ENCODE results near the gene PREX1. TPM values are rescaled to one million over a fixed set of nuclear protein-coding genes. Genes with fewer than 3 reads are reported as not detected.
"Not testable (repeated sequence)": the region's sequence is repeated elsewhere in the genome, so short reads cannot be mapped to it uniquely, and the experiment has no call there.

PREX1 gene
- total RNA-seq, 1 donor from 2014 or later, result 20.4 TPM

DNA sequence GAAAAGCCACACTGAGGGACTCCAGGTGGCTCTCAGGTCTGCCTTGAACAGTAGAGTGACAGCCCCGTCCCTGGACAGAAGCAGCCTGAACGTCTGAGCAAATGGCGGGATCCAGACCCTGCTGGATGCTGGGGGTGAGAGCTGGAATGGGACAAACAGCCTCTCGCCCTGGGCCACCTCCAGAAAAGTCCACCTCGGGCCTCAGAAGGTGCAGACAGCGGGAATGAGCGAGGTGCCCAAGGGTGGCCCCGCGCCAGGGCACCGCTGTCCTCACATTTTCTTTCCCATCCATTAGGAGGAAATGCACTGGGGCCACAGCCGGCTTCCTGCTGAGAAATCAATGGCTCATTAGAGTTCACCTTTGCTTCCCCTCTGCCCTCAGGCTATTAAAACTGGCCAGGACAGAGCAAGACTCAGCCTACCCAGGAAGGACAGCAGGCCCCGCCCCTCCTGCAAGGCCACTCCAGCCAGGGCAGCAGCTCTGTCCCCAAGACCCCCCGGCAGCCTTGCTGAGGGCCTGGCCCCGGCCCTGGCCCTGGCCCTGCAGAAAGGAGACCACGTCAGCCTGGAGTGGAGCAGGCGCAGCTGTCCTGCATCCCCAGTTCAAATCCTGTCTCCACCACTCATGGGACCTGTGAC, 229.4 kb downstream of the PREX1 start:
- not testable (repeated sequence) for H3K4me1 ChIP-seq (ENCODE audit: control insufficient read depth in 3 of 3, insufficient read depth in 3 of 3, low read length in 3 of 3); H3K4me3 ChIP-seq (ENCODE audit: low read length in 3 of 3); H3K36me3 ChIP-seq (ENCODE audit: control insufficient read depth in 3 of 3, insufficient read depth in 3 of 3, low read length in 3 of 3); H3K9me3 ChIP-seq (ENCODE audit: control insufficient read depth in 3 of 3, low read length in 3 of 3); H3K27ac ChIP-seq (ENCODE audit: low read depth, low read length); H3K9ac ChIP-seq (ENCODE audit: low read depth in 1 of 3, low read length in 3 of 3)
- peaks cover 0 to 26% (median 14%) of the 10 kb centered on the region in 3 donors for H3K27me3 ChIP-seq (ENCODE audit: control insufficient read depth in 3 of 3, insufficient read depth in 3 of 3, low read length in 3 of 3)

DNA sequence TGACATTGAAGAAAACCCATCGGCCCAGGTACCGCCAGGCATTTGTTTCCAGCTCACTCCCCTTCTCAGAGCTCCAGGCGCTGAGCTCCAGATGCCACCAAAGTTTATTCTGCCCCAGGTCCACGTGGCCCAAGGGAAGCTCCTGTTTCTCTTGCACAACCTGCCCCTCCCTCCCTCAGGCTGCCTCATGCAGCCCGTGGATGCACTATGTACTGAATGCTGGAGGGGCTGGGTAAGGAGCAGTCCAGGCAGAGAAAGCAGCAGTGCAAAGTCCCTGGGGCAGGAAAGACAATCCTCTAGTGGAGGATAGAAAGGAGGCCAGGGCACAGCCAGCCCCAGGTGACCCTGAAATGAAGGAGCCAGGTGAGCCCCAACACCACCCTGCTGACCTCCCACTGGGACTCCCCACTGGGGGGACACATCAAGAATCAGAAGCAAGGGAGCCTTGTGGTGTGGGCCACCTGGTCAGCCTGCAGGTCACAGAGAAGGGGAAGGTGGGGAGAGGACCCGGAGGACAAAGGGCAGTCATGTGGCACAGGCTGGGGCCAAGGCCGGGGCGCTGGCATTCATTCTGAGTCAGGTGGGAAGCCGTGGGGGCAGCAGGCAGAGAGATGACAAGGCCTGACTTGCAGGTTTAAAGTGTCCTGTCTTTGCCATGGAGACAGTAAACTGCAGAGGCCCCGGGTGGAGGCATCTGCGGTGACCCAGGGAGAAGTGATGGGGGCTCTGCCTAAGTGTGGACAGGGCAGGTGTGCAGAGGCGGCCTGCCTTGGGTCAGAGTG, 230.1 kb downstream of the PREX1 start:
- no peaks in the 10 kb centered on the region for H3K36me3 ChIP-seq (ENCODE audit: control insufficient read depth in 3 of 3, insufficient read depth in 3 of 3, low read length in 3 of 3)
- peaks cover 0 to 3% (median 0%) of the 10 kb centered on the region in 3 donors for H3K9me3 ChIP-seq (ENCODE audit: control insufficient read depth in 3 of 3, low read length in 3 of 3)

GRCh38 chr20:48596334-48596898, 231.4 kb downstream of the PREX1 start:
- Histone ChIP-seq H3K4me1 (ENCODE audit: control insufficient read depth in 3 of 3, insufficient read depth in 3 of 3, low read length in 3 of 3) (no peaks in the 10 kb centered on the region), H3K4me3 (ENCODE audit: low read length in 3 of 3) (no peak overlapping the region), H3K36me3 (ENCODE audit: control insufficient read depth in 3 of 3, insufficient read depth in 3 of 3, low read length in 3 of 3) (no peaks in the 10 kb centered on the region), H3K27me3 (ENCODE audit: control insufficient read depth in 3 of 3, insufficient read depth in 3 of 3, low read length in 3 of 3) (peaks cover 0 to 30% (median 12%) of the 10 kb centered on the region in 3 donors), H3K27ac (ENCODE audit: low read depth, low read length) (no peak overlapping the region), H3K9ac (ENCODE audit: low read depth in 1 of 3, low read length in 3 of 3) (no peak overlapping the region), H3K9me3 (ENCODE audit: control insufficient read depth in 3 of 3, low read length in 3 of 3) (peaks cover 0 to 3% (median 0%) of the 10 kb centered on the region in 3 donors)

More for the DNA sequence above, 230.1 kb downstream of the PREX1 start:
- peaks cover 0 to 26% (median 14%) of the 10 kb centered on the region in 3 donors for H3K27me3 ChIP-seq (ENCODE audit: control insufficient read depth in 3 of 3, insufficient read depth in 3 of 3, low read length in 3 of 3)
- no peak overlapping the region for H3K9ac ChIP-seq (ENCODE audit: low read depth in 1 of 3, low read length in 3 of 3)
- no peak overlapping the region for H3K27ac ChIP-seq (ENCODE audit: low read depth, low read length)
- H3K4me3 ChIP-seq (ENCODE audit: low read length in 3 of 3), result no peak overlapping the region
- no peaks in the 10 kb centered on the region for H3K4me1 ChIP-seq (ENCODE audit: control insufficient read depth in 3 of 3, insufficient read depth in 3 of 3, low read length in 3 of 3)

DNA sequence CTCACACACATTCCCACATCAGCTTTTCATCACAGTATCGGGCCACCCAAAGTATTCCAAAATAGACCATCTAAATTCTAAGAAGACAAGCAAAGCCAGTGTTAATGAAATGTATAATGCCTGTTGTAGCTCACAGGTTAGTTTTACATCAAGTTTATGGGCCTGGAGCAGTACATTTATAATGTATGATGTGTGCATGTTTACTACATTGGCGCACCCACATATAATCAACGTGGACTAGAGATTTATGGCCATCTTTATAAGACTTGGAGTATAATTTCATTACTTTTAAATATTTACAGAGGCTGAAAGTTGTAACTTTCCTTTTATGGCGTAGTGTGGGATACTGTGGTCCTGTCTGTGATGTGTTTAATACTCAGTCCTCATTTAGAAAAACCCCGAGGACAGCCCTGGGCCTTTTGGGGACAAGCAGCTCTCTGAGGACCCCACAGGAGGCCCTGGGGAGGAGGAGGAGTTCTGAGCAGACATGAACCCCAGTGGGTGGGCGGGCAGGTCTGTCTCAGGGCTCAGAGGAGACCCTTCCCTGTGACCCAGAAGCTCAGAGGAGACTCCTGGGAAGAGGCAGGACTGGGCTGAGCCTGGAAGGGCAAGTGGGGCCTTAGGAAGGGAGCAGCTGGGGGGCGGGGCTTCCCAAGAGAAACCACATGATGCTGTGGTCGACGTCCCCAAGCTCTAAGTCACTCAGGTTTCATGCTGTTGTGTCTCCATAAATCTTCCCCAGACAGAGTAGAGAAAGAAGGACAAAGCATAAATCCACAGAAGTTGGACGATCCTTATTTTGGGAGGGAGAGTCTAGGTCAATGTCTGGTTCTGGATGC, 232.1 kb downstream of the PREX1 start:
- Histone ChIP-seq H3K27me3 (ENCODE audit: control insufficient read depth in 3 of 3, insufficient read depth in 3 of 3, low read length in 3 of 3) (peaks cover 0 to 25% (median 12%) of the 10 kb centered on the region in 3 donors), H3K9me3 (ENCODE audit: control insufficient read depth in 3 of 3, low read length in 3 of 3) (peaks cover 0 to 3% (median 0%) of the 10 kb centered on the region in 3 donors), H3K27ac (ENCODE audit: low read depth, low read length) (no peak overlapping the region), H3K4me3 (ENCODE audit: low read length in 3 of 3) (no peak overlapping the region), H3K4me1 (ENCODE audit: control insufficient read depth in 3 of 3, insufficient read depth in 3 of 3, low read length in 3 of 3) (no peaks in the 10 kb centered on the region), H3K9ac (ENCODE audit: low read depth in 1 of 3, low read length in 3 of 3) (no peak overlapping the region), H3K36me3 (ENCODE audit: control insufficient read depth in 3 of 3, insufficient read depth in 3 of 3, low read length in 3 of 3) (no peaks in the 10 kb centered on the region)

DNA sequence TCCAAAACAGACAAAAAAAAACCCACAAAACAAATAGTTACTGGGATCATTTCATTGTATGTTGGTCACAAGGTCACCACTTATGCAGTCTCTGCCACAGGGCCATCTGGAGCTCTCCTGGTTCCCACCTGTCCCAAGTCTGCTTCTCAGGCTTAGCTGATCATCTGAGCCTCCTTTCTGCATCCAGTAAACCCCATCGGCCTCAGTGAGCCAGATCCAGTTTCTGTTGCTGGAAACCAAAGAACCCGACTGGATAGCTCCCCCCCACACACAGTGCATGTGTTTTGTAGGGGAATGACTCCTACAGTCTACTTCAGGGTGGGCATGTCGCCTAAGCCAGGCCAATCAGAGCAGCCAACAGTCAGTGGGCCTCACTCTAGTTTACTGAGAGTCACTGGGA, 233.3 kb downstream of the PREX1 start:
- H3K4me1 ChIP-seq (ENCODE audit: control insufficient read depth in 3 of 3, insufficient read depth in 3 of 3, low read length in 3 of 3), result no peaks in the 10 kb centered on the region
- H3K36me3 ChIP-seq (ENCODE audit: control insufficient read depth in 3 of 3, insufficient read depth in 3 of 3, low read length in 3 of 3), result no peaks in the 10 kb centered on the region
- no peak overlapping the region for H3K9ac ChIP-seq (ENCODE audit: low read depth in 1 of 3, low read length in 3 of 3)
- H3K9me3 ChIP-seq (ENCODE audit: control insufficient read depth in 3 of 3, low read length in 3 of 3), result peaks cover 0 to 3% (median 0%) of the 10 kb centered on the region in 3 donors
- H3K27ac ChIP-seq (ENCODE audit: low read depth, low read length), result no peak overlapping the region
- H3K4me3 ChIP-seq (ENCODE audit: low read length in 3 of 3), result no peak overlapping the region
- peaks cover 0 to 15% (median 2%) of the 10 kb centered on the region in 3 donors for H3K27me3 ChIP-seq (ENCODE audit: control insufficient read depth in 3 of 3, insufficient read depth in 3 of 3, low read length in 3 of 3)

GRCh38 chr20:48592107-48592940, 235.5 kb downstream of the PREX1 start:
- Histone ChIP-seq H3K9me3 (ENCODE audit: control insufficient read depth in 3 of 3, low read length in 3 of 3) (peaks cover 0 to 3% (median 0%) of the 10 kb centered on the region in 3 donors), H3K9ac (ENCODE audit: low read depth in 1 of 3, low read length in 3 of 3) (no peak overlapping the region), H3K4me1 (ENCODE audit: control insufficient read depth in 3 of 3, insufficient read depth in 3 of 3, low read length in 3 of 3) (no peaks in the 10 kb centered on the region), H3K36me3 (ENCODE audit: control insufficient read depth in 3 of 3, insufficient read depth in 3 of 3, low read length in 3 of 3) (no peaks in the 10 kb centered on the region), H3K27me3 (ENCODE audit: control insufficient read depth in 3 of 3, insufficient read depth in 3 of 3, low read length in 3 of 3) (peaks cover 0 to 4% (median 0%) of the 10 kb centered on the region in 3 donors), H3K27ac (ENCODE audit: low read depth, low read length) (no peak overlapping the region), H3K4me3 (ENCODE audit: low read length in 3 of 3) (no peak overlapping the region)

DNA sequence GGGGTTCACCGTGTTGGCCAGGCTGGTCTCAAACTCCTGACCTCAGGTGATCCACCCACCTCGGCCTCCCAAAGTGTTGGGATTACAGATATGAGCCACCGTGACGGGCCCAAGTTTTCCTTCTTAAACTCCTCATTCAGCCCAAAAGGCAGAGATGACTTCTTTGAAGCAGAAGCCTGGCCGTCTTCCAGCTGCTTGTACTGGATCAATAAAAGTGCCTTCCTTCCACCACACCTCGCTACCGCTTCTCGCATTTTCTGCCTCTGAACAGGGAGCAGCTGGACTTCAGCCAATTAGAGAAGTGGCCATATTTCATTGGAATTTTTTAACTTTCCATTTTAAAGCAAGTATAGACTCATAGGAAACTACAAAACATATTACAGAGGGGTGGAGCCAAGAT, 241.1 kb downstream of the PREX1 start:
- Histone ChIP-seq H3K9me3 (ENCODE audit: control insufficient read depth in 3 of 3, low read length in 3 of 3) (no peaks in the 10 kb centered on the region), H3K4me3 (ENCODE audit: low read length in 3 of 3) (no peak overlapping the region), H3K9ac (ENCODE audit: low read depth in 1 of 3, low read length in 3 of 3) (no peak overlapping the region), H3K36me3 (ENCODE audit: control insufficient read depth in 3 of 3, insufficient read depth in 3 of 3, low read length in 3 of 3) (no peaks in the 10 kb centered on the region), H3K4me1 (ENCODE audit: control insufficient read depth in 3 of 3, insufficient read depth in 3 of 3, low read length in 3 of 3) (peaks cover 0 to 5% (median 3%) of the 10 kb centered on the region in 3 donors), H3K27me3 (ENCODE audit: control insufficient read depth in 3 of 3, insufficient read depth in 3 of 3, low read length in 3 of 3) (peaks cover 4 to 27% (median 13%) of the 10 kb centered on the region in 3 donors), H3K27ac (ENCODE audit: low read depth, low read length) (no peak overlapping the region)

DNA sequence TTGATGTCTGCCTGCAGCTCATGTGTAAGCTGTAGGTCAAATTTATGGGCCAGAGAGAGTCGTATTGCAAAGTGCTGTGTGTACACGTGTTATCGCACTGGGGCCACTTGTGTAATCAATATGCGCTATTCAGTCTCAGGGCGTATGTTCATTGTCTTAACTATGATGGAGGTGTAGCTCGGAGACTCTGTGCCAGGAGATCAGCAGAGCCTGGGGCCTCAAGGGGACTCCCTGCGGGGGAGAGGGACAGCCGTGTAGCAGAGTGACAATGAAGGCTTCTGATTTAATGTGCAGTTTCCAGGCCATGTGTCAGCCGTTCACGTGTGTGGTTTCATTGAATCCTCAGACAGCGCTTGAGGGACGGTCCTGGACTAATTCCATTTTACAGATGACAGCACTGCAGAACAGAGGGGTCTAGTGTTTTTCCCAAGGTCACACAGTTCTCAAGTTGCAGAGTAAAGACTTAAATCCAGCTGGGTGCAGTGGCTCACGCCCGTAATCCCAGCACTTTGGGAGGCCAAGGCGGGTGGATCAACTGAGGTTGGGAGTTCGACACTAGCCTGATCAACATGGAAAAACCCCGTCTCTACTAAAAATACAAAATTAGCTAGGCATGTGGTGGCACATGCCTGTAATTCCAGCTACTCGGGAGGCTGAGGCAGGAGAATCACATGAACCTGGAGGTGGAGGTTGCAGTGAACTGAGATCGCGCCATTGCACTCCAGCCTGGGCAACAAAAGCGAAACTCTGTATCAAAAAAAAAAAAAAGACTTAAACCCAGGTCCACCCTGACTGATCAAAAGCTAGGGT, 242.5 kb downstream of the PREX1 start:
- no peak overlapping the region for H3K9ac ChIP-seq (ENCODE audit: low read depth in 1 of 3, low read length in 3 of 3)
- no peaks in the 10 kb centered on the region for H3K9me3 ChIP-seq (ENCODE audit: control insufficient read depth in 3 of 3, low read length in 3 of 3)
- H3K27me3 ChIP-seq (ENCODE audit: control insufficient read depth in 3 of 3, insufficient read depth in 3 of 3, low read length in 3 of 3), result peaks cover 4 to 30% (median 18%) of the 10 kb centered on the region in 3 donors
- H3K4me1 ChIP-seq (ENCODE audit: control insufficient read depth in 3 of 3, insufficient read depth in 3 of 3, low read length in 3 of 3), result peaks cover 0 to 5% (median 3%) of the 10 kb centered on the region in 3 donors
- H3K27ac ChIP-seq (ENCODE audit: low read depth, low read length), result no peak overlapping the region
- no peaks in the 10 kb centered on the region for H3K36me3 ChIP-seq (ENCODE audit: control insufficient read depth in 3 of 3, insufficient read depth in 3 of 3, low read length in 3 of 3)
- H3K4me3 ChIP-seq (ENCODE audit: low read length in 3 of 3), result peak overlapping the region in 1 of 3 donors; percentile 13

All from skeletal muscle tissue (tissue), 4 donors.